ENCODE measurements around the gene PPFIBP1.

The PPFIBP1 gene

GRCh38 chr12:27523642-27524493, at the start of gene PPFIBP1:
Gene PPFIBP1 (plus strand): TSS chr12:27524206. CDS start chr12:27633397, 109,191 bp downstream.
- peak within 1 kb of the TSS; percentile 34 to 93 (median 85) for H3K27ac ChIP-seq
- H3K4me3 ChIP-seq: peak within 1 kb of the TSS; percentile 50 to 70 (median 62)

- peak overlapping the region in 5 of 21 experiments; percentile 12 to 47 (median 39) for H3K27ac ChIP-seq
- H3K4me3 ChIP-seq: no peak overlapping the region
These were observed 49.7 kb upstream of the PPFIBP1 start for GRCh38 chr12:27474344-27474743.

DNA sequence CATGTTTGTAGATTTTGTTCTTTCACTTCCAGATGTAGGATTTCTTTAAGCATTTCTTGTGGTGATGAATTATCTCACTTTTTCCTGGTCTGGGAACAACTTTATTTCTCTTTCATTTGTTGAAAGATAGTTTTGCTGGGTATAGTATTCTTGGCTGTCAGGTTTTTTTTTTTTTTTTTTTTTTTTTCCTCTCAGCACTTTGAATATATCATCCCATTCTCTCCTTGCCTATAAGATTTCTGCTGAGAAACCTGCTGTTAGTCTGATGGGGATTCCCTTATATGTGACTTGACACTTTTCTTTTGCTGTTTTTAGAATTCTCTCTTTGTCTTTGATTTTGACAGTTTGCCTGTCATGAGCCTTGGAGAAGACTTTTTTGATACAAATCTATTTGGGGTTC, 47.0 kb upstream of the PPFIBP1 start:
- Histone ChIP-seq H3K4me3 (no peak overlapping the region), H3K27ac (no peak overlapping the region)

DNA sequence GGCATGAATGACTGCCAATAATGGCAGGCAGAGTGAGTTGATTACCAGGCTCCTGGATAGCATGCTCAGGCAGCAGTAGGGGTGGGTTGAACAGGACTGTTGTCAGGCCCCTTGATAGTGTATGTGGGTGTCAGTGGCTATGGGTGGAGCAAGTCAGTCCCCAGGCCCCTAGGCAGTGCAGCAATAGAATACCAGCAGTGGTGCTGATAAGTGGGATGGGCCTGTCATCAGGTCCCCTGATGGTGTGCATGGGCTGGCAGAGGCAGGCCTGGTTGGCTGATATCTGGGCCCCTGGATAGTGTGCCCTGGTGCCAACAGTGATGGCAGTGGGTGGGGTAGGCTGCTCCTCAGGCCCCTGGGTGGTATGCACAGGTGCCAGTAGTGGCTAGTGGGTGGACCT, 45.1 kb upstream of the PPFIBP1 start:
- Histone ChIP-seq H3K4me3 (no peak overlapping the region), H3K27ac (no peak overlapping the region)

DNA sequence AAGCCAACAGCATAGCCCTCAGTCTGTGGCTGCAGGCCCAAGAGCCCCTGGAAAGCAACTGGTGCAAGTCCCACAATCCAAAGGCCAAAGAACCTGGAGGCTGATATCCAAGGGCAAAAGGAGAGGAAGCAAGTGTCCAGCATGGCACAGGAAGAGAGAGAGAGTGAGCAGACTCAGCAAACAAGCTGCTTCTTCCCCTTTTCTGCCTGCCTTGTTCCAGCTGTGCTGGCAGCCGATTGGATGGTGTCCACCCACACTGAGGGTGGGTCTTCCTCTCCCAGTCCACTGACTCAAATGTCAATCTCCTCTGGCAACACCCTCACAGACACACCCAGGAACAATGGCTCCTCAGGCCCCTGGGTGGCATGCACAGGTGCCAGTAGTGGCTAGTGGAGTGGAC, 44.0 kb upstream of the PPFIBP1 start:
- no peak overlapping the region for H3K27ac ChIP-seq
- no peak overlapping the region for H3K4me3 ChIP-seq

- Histone ChIP-seq H3K4me3 (no peak overlapping the region), H3K27ac (no peak overlapping the region)
These were observed 37.0 kb upstream of the PPFIBP1 start for GRCh38 chr12:27486961-27487360.

DNA sequence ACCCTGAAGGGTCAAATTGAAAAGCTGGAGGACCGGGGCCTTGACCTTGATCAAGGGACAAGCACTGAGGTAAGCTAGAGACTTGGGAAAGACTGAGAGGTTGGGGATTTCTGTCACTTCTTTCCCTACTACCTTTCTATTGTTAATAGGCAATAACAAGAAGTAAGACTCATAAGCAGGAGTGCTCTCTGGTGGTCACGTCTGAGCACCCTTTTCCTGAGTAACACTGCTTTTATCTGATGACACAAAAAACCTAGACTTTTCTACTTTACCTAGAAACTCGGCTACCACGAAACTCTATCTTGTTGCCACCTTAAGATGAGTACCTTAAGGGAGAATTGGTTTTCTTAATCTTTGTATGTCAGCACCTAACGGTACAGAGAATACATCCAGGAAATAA, 35.5 kb upstream of the PPFIBP1 start:
- no peak overlapping the region for H3K4me3 ChIP-seq
- no peak overlapping the region for H3K27ac ChIP-seq

- no peak overlapping the region for H3K4me3 ChIP-seq
- H3K27ac ChIP-seq: no peak overlapping the region
These were observed 32.8 kb upstream of the PPFIBP1 start for GRCh38 chr12:27491226-27491625.

GRCh38 chr12:27493260-27493940, 30.6 kb upstream of the PPFIBP1 start:
- Histone ChIP-seq H3K27ac (no peak overlapping the region), H3K4me3 (no peak overlapping the region)

DNA sequence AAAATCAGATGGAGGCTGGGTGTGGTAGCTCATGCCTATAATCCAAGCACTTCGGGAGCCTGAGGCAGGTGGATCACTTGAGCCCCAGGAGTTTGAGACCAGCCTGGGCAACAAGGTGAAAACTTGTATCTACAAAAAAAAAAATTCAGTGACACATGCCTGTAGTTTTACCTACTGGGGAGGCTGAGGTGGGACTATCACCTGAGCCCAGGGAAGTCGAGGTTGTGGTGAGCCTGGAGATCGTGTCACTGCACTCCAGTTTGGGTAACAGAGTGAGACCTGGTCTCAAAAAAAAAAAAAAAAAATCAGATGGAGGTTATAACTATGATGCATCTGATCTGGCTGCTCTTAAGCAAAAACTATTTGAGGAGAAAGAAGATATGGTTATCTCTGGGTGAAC, 26.6 kb upstream of the PPFIBP1 start:
- Histone ChIP-seq H3K27ac (no peak overlapping the region), H3K4me3 (no peak overlapping the region)

GRCh38 chr12:27498149-27498548, 25.9 kb upstream of the PPFIBP1 start:
- Histone ChIP-seq H3K27ac (no peak overlapping the region), H3K4me3 (no peak overlapping the region)

GRCh38 chr12:27498761-27499160, 25.2 kb upstream of the PPFIBP1 start:
- no peak overlapping the region for H3K27ac ChIP-seq

DNA sequence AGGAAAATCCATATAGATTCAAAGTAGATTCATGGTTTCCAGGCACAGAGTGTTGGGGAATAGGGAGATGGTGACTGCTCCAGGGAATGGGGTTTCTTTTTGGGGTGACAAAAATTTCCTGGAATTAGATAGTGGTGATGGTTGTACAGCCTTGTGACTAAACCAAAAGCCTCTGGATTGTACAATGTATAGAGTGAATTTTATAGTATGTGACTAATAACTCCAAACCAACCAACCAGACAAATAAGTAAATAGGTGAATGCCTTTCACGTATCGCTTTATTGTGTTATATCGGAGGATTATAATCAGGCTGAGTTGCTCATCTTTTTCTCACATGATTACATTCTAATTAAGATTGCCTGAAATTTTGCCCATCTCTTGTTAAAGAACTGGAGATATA, 24.6 kb upstream of the PPFIBP1 start:
- Histone ChIP-seq H3K27ac (no peak overlapping the region), H3K4me3 (no peak overlapping the region)

More at GRCh38 chr12:27498761-27499160, 25.2 kb upstream of the PPFIBP1 start:
- H3K4me3 ChIP-seq: no peak overlapping the region

- H3K4me3 ChIP-seq: no peak overlapping the region
- no peak overlapping the region for H3K27ac ChIP-seq
These were observed 23.5 kb upstream of the PPFIBP1 start for GRCh38 chr12:27500546-27500945.

- H3K27ac ChIP-seq: no peak overlapping the region
- no peak overlapping the region for H3K4me3 ChIP-seq
These were observed 22.0 kb upstream of the PPFIBP1 start for GRCh38 chr12:27502021-27502435.

DNA sequence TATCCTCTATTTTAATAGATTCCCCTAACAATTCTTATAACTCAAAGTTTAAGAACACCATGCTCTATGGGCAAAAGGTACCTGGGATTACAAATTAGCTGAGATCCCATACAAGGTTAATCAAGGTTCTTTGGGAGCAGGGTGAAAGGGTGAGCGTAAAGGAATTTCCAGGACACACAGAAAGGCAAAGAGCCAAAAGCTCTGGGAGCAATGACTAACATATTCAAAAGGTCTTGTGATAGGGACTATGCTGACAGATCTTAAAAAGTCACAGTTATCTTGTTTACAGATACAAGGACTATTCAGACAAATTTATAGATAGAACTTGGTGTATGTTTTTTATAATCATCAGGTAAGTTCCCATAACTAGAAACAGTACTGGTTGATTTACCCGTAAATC, 19.5 kb upstream of the PPFIBP1 start:
- H3K27ac ChIP-seq: peak overlapping the region in 4 of 21 experiments; percentile 2 to 59 (median 26)
- no peak overlapping the region for H3K4me3 ChIP-seq

GRCh38 chr12:27505109-27505508, 18.9 kb upstream of the PPFIBP1 start:
- Histone ChIP-seq H3K4me3 (no peak overlapping the region), H3K27ac (peak overlapping the region in 2 of 21 experiments; percentile 2 to 59)

DNA sequence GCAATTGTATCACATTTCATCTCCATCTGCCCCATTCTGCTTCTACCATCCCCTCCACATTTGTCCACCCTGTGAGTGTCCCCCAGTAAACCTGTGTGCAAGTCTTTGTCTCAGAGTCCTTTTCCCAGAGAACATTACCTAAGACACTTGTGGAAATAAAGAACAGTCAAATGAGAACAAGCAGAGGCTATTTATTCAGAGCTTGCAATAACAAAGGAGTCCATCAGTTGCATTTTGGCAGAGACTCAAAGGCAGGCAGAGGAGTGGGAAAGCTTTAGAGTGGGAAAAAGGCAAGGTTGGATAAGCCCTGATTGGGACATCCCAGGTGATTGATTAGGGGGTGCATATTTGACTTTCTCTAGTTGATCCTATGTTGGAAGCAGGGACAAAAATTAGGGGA, 18.2 kb upstream of the PPFIBP1 start:
- Histone ChIP-seq H3K27ac (peak overlapping the region in 1 of 21 experiments; percentile 18), H3K4me3 (no peak overlapping the region)

- Histone ChIP-seq H3K4me3 (no peak overlapping the region), H3K27ac (no peak overlapping the region)
These were observed 17.3 kb upstream of the PPFIBP1 start for GRCh38 chr12:27506645-27507189.

GRCh38 chr12:27508736-27509431, 15.1 kb upstream of the PPFIBP1 start:
- H3K4me3 ChIP-seq: no peak overlapping the region

More at GRCh38 chr12:27508736-27509431, 15.1 kb upstream of the PPFIBP1 start:
- H3K27ac ChIP-seq: no peak overlapping the region

All from skin epidermis (tissue), 12 donors.